Stimulated activated CD8-positive, alpha-beta memory T cell treated with anti-CD3 and anti-CD28 coated beads, Interleukin-2, amount 100 ng/mL, for 48 hours (primary cell): ENCODE data around the gene OR51A2.
A peak's percentile ranks its signal among the peaks of the same experiment; 100 is the strongest.
"Not testable (repeated sequence)": the region's sequence is repeated elsewhere in the genome, so short reads cannot be mapped to it uniquely, and the experiment has no call there.

ENCODE experiments used
- DNase-seq, 2 donors: peaks; one replicate each; pipeline ENCODE4 v3.0.0-alpha.2; 2020; ENCODE audit warnings: low read depth in 2 of 2

OR51A2 gene, protein sequence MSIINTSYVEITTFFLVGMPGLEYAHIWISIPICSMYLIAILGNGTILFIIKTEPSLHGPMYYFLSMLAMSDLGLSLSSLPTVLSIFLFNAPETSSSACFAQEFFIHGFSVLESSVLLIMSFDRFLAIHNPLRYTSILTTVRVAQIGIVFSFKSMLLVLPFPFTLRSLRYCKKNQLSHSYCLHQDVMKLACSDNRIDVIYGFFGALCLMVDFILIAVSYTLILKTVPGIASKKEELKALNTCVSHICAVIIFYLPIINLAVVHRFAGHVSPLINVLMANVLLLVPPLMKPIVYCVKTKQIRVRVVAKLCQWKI

GRCh38 chr11:4955613-4956012, at the start of gene OR51A2:
TSS of gene OR51A2 (minus strand) at chr11:4955713. CDS start at chr11:4955713, 0 bp downstream.
- not testable (repeated sequence) for DNase-seq

DNA sequence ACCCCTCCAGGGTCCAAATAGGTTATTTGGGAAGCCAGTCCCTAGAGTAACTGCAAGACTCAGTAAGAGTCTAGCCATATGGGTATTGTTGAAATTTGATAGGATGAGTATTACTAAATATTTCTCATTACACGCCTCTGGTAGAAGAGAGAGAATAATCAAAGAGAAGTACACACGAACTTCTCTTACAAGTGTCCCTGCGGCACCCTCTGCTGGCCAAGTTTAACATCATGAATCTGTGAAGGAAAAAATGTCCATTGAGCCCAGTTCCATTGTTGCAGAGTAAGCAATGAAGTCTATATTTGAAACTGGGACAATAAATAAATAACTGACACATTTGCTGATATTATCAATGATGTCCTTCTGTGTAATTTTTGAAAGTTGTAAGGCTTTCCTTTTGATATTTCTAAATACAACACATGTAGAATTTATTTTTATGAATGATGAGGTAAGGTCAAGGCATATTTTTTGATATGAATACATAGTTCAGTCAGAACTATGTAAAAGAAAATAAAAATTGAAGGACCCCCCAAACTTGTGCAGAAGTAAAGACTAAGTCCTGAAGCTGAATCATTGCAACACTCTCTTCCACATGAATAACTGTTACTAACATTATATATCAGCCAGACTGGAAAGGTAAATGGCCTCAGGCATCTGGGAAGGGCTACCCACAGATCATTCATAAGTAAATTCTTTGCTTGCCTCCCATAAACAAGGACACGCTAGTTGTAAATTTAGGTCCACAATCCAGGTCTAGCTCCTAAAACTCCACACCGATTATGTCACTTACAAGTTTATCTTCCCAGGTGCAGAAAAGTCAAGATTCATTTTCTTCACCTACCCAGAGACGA, 49.1 kb upstream of the OR51A2 start:
- peak; percentile 2 to 4 for DNase-seq

- no peak for DNase-seq
Observed at GRCh38 chr11:4994551-4994950, 39.0 kb upstream of the OR51A2 start, which contains the start of gene OR51L1. TSS of gene OR51L1 (plus strand) at chr11:4994851. CDS start at chr11:4998983, 4,132 bp downstream.

- no peak for DNase-seq
Observed at GRCh38 chr11:4991060-4991459, 35.5 kb upstream of the OR51A2 start.

GRCh38 chr11:4983841-4984240, 28.3 kb upstream of the OR51A2 start:
- no peak for DNase-seq

GRCh38 chr11:4982678-4983077, 27.2 kb upstream of the OR51A2 start:
- DNase-seq, result no peak

GRCh38 chr11:4979036-4979435, 23.5 kb upstream of the OR51A2 start:
- DNase-seq, result no peak

DNA sequence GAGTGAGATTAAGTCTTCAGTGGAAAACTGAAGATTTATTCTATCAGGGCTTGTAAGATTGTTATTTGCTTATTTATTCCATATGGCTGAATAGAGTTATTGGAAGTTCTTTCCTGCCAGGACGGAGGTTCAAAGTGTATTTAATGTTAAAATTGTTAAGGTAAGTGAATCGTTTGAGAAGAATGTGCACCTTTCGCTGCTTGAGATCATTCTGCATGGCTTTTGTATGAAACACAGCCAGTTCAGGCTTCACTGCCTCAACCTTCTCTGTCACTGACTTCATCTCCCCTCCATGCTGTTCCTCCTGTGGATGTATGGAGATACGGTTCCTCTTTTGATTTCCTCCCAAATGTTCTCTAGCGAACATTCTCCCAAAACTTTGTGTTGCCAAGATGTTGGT, 19.9 kb upstream of the OR51A2 start:
- DNase-seq, result no peak

- no peak for DNase-seq
Observed at GRCh38 chr11:4962816-4963215, 7.3 kb upstream of the OR51A2 start.

GRCh38 chr11:4960877-4961276, 5.4 kb upstream of the OR51A2 start:
- no peak for DNase-seq

GRCh38 chr11:4957396-4957795, 1.9 kb upstream of the OR51A2 start:
- no peak for DNase-seq

DNA sequence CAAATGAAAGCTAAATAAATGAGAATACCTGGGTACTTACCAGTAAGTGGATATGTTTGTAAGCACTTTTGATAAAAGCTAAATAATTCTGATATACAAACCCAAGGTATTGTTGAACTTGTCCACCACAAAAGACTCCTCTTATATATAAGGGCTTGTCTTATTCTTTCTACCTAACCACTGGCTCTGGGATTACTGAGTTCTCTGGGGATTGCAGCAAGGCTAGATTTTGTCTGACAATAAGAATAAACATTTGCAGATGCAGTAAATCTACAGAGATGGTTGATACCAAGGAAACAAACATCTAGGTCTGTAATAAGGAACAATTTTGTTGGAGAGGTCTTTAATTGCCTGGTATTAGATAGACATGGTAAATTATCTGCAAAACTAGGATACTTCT, 8.0 kb downstream of the OR51A2 start, which contains the start of gene OR51A4:
Gene OR51A4, minus strand, starts transcription at position 101 of the 400 bp plus-strand sequence. CDS start 505 bp downstream, outside the sequence.
- no peak for DNase-seq

DNA sequence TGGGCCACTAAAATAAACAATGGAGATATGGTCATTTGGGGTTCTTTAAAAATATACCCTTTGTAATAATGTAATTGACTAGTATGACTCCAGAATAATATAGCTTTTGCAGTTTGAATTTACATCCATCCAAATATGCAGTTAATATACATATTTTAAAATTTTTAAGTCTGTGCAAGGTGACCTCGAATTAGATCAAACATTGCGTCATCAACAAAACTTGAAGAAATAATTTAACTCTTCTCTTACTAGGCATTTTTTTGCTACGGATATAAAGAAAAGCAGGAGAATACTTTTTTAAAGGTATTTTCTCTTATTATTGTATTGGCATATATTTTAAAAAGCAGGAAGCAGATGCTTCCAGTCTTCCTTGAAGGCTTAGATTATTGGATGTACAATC, 18.8 kb downstream of the OR51A2 start:
- DNase-seq, result no peak

DNA sequence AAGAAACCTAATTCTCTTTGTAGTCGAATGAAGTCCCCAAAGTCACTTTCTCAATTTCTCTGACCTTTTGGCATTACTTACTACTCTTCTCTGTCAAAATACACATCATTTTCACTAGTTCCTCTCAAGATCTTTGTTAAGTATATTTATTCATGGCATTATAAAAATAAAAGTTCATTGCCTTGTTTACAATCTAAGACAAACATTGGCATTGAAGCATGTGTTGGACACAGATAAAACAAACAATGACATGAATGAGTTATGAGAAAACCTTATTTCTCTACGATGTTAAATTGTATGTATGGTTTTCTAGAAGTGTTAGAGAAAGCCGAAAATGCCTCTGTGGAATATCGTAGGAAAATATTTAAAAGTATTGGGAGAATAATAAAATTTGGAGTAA, 22.8 kb downstream of the OR51A2 start:
- no peak for DNase-seq

- DNase-seq, result no peak
Observed at GRCh38 chr11:4926608-4927007, 28.9 kb downstream of the OR51A2 start.

- DNase-seq, result no peak
Observed at GRCh38 chr11:4924239-4924638, 31.3 kb downstream of the OR51A2 start, which contains the start of gene OR51G1. TSS of gene OR51G1 (minus strand) at chr11:4924339. CDS start at chr11:4924339, 0 bp downstream.

- DNase-seq, result no peak
Observed at GRCh38 chr11:4922304-4922703, 33.2 kb downstream of the OR51A2 start.

GRCh38 chr11:4921796-4922195, 33.7 kb downstream of the OR51A2 start:
- DNase-seq, result no peak

DNA sequence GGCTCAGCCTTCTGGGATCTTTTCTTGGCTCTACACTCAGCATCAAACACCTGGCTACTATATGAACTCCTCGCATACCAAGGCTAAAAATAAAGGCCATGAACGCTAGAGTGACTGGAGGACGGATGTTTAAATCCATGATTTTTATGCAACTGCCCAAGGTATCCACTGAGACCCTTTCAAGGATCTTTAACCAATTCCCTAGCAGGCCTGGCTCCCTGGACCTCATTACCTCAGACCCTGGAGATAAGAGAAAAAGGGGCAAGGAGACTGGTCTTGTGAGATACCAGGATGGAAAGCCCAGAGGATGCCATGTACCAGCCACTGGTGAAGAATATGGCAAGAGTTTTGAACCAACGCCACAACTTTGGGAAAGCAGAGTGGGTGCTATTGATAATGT, 36.3 kb downstream of the OR51A2 start, which contains the start of gene OR51G2:
Gene OR51G2, minus strand, starts transcription at position 101 of the 400 bp plus-strand sequence. CDS start 3,687 bp downstream, outside the sequence.
- no peak for DNase-seq

DNA sequence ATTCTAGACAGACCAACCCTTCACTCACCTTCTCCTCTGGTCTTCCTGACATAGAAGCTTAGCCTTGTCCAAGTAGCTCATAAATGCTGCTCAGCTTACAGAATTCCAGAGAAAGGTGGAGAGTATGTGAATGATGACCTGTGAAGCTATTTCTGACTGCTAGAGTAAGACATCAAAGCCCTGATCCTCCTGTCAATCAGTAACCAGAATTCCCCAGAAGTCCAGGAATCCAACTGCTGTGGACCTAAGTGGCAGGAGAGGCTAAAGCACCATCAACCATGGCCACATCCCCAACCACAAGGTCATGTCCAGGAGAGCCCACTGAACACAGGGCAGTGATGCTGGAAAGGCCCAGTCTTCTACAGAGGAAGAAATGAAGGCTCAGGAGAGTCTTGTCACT, 38.9 kb downstream of the OR51A2 start:
- no peak for DNase-seq
